Gastrocnemius medialis (tissue), 4 donors: ENCODE results near the gene CCDC177. TPM values are rescaled to one million over a fixed set of nuclear protein-coding genes. Genes with fewer than 3 reads are reported as not detected.

Experiments used
- ATAC-seq, 2 donors: fragments of 150-250 bp; one replicate each; pipeline ENCODE4 v1.9.1; 2016
- DNase-seq, 2 donors: peaks; one replicate each; pipeline ENCODE4 v3.0.0-alpha.2; 2019
- H3K27ac ChIP-seq, 4 donors: fragments of 200-600 bp; sonication (generic); 1 replicate in 1 of 4; 2 replicates in 3 of 4; pipeline ENCODE4 v1.5.1; 2016 to 2018; ENCODE audit warnings: mild to moderate bottlenecking in 2 of 4, moderate library complexity in 1 of 4
- H3K27me3 ChIP-seq, 3 donors: fragments of 200-600 bp; sonication (generic) in 2 of 3; 1 replicate in 1 of 3; 2 replicates in 2 of 3; pipeline versions ENCODE4 v1.5.1 to v1.6.0; 2016 to 2019; ENCODE audit warnings: mild to moderate bottlenecking in 1 of 3, moderate library complexity in 1 of 3
- H3K36me3 ChIP-seq, 2 donors: fragments of 200-600 bp; sonication (generic) in 1 of 2; one replicate each; pipeline ENCODE4 v1.5.1; 2017 to 2018
- H3K4me1 ChIP-seq, 2 donors: fragments of 200-600 bp; sonication (generic) in 1 of 2; one replicate each; pipeline ENCODE4 v1.5.1; 2016 to 2017; ENCODE audit warnings: mild to moderate bottlenecking in 2 of 2
- H3K4me3 ChIP-seq, 4 donors: fragments of 200-600 bp; sonication (generic) in 3 of 4; 1 replicate in 1 of 4; 2 replicates in 3 of 4; pipeline ENCODE4 v1.5.1; 2016 to 2019; ENCODE audit warnings: mild to moderate bottlenecking in 2 of 4
- H3K9me3 ChIP-seq, 3 donors: fragments of 200-600 bp; sonication (generic) in 2 of 3; 1 replicate in 1 of 3; 2 replicates in 2 of 3; pipeline ENCODE4 v1.5.1; 2016 to 2019
- POLR2A ChIP-seq, 2 donors: fragments of 450-650 bp; IDR thresholded peaks; one replicate each; pipeline ENCODE4 v1.6.1; 2017; ENCODE audit warnings: antibody characterized with exemption in 2 of 2, mild to moderate bottlenecking in 2 of 2, moderate library complexity in 2 of 2
- in situ Hi-C, 4 donors: fragments of 200-750 bp; cut with MboI; loops; one replicate each; pipeline versions ENCODE4 v1.15.0 to v1.8.0; 2017; ENCODE audit warnings: low sequenced_read_pairs in 4 of 4
- intact Hi-C: fragments of 100-400 bp; cut with DNase I; formaldehyde crosslinking; loops from one replicate; pipeline ENCODE4 v1.15.1; 2023; ENCODE audit warnings: low total_unique reads
- total RNA-seq, 4 donors: library from RNA; depleted of rRNA; stranded (reverse); fragments of >200 nt; gene quantifications; one replicate each; pipeline versions ENCODE4 v1.1.0 to v1.2.3, GENCODE V29; 2016
- TF ChIP-seq, protein P1 (sequence below), 5 experiments: fragments of 450-650 bp in 3 of 5; fragments of 200-600 bp in 2 of 5; sonication (generic) in 2 of 5; IDR thresholded peaks in 4 of 5; conservative IDR thresholded peaks in 1 of 5; 1 replicate in 4 of 5; 2 replicates in 1 of 5; pipeline ENCODE4 v1.5.1; 2016 to 2019; ENCODE audit warnings: antibody characterized with exemption in 5 of 5, mild to moderate bottlenecking in 3 of 5, moderate library complexity in 3 of 5

CCDC177 gene
- total RNA-seq, 4 donors from 2014 or later = not detected

DNA sequence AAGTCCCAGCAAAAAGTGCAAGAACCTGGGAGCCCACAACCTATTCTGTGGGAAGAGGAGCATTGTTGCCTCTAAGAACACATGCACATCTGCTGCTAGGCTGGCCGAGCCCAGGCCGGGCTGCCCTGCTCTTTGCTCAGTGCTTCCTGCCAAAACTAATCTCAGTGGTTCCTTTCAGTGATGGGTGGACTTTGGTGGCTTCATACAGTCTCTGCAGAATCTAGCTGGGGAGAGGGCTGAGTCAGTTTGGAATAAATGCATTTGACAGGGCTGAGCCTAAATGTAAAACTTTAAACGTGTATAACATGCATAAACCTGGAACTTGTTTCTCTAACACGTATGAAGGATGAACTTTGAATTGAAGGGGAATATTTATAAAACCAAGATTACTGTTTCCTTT is 44.6 kb downstream of the CCDC177 start:
- no peak for ATAC-seq

DNA sequence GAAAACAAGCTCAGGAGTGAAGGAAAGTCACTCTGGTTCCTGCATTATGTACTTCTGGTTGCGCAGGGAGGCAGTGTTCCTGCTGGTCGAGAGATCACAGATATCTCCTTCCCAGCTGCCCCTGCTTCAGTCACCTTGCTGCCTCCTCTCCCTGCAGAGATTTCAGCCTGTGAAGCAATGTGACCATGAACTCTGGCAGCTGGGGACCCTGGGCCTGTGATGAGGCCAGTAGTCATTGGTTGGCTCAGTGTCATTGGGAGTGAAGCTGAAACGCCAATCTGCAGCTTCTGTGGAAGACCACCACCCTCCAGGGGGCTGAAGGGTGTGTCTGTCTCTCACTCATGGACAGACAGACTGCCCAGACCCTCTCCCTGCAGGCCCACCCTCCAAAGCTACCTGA is 45.1 kb downstream of the CCDC177 start:
- intact Hi-C loops (no loop called here), in situ Hi-C loops (no loop called here)
- TF ChIP-seq POLR2A (IDR thresholded peaks at IDR 0.05) = no peak
- Histone ChIP-seq H3K4me3 (no peak overlapping the region), H3K27ac (no peak overlapping the region), H3K4me1 (no peaks in the 10 kb centered on the region), H3K9me3 (no peaks in the 10 kb centered on the region), H3K36me3 (no peaks in the 10 kb centered on the region), H3K27me3 (no peaks in the 10 kb centered on the region)
- DNase-seq (no peak), ATAC-seq (no peak)

More for the DNA sequence above, 44.6 kb downstream of the CCDC177 start:
- Histone ChIP-seq H3K4me1 (no peaks in the 10 kb centered on the region), H3K27ac (no peak overlapping the region), H3K9me3 (no peaks in the 10 kb centered on the region), H3K27me3 (no peaks in the 10 kb centered on the region), H3K36me3 (no peaks in the 10 kb centered on the region), H3K4me3 (no peak overlapping the region)
- no peak for DNase-seq
- intact Hi-C loops = no loop called here
- TF ChIP-seq, protein P1, sequence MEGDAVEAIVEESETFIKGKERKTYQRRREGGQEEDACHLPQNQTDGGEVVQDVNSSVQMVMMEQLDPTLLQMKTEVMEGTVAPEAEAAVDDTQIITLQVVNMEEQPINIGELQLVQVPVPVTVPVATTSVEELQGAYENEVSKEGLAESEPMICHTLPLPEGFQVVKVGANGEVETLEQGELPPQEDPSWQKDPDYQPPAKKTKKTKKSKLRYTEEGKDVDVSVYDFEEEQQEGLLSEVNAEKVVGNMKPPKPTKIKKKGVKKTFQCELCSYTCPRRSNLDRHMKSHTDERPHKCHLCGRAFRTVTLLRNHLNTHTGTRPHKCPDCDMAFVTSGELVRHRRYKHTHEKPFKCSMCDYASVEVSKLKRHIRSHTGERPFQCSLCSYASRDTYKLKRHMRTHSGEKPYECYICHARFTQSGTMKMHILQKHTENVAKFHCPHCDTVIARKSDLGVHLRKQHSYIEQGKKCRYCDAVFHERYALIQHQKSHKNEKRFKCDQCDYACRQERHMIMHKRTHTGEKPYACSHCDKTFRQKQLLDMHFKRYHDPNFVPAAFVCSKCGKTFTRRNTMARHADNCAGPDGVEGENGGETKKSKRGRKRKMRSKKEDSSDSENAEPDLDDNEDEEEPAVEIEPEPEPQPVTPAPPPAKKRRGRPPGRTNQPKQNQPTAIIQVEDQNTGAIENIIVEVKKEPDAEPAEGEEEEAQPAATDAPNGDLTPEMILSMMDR (IDR thresholded peaks at IDR 0.05 in 4 of 5, conservative IDR thresholded peaks at IDR 0.05 in 1 of 5) = no peak
- no peak for TF ChIP-seq POLR2A (IDR thresholded peaks at IDR 0.05)
- in situ Hi-C loops = no loop called here

DNA sequence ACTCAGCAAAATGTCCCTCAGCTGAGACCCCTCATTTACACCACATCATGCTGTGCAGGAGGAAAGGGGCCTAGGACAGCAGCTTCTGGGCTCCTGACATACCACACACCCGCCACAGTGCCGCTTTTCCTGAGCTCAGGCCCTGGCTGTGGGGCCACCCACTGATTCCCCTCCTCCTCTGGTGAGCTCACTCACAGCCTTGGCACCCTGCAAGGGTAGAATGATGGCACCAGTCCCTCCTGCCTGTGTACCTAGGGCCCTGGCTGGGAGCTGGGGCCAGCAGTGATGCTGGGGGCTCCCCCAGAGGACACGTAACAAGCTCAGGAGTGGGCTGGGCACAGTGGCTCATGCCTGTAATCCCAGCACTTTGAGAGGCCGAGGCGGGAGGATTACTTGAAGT is 45.7 kb downstream of the CCDC177 start:
- no peak for TF ChIP-seq POLR2A (IDR thresholded peaks at IDR 0.05)
- TF ChIP-seq, protein P1 (IDR thresholded peaks at IDR 0.05 in 4 of 5, conservative IDR thresholded peaks at IDR 0.05 in 1 of 5) = no peak
- intact Hi-C loops = no loop called here
- no peak overlapping the region for H3K27ac ChIP-seq
- H3K4me3 ChIP-seq = no peak overlapping the region
- DNase-seq (no peak), ATAC-seq (no peak)
- in situ Hi-C loops = no loop called here
- H3K27me3 ChIP-seq = no peaks in the 10 kb centered on the region
- no peaks in the 10 kb centered on the region for H3K36me3 ChIP-seq
- no peaks in the 10 kb centered on the region for H3K9me3 ChIP-seq
- no peaks in the 10 kb centered on the region for H3K4me1 ChIP-seq

DNA sequence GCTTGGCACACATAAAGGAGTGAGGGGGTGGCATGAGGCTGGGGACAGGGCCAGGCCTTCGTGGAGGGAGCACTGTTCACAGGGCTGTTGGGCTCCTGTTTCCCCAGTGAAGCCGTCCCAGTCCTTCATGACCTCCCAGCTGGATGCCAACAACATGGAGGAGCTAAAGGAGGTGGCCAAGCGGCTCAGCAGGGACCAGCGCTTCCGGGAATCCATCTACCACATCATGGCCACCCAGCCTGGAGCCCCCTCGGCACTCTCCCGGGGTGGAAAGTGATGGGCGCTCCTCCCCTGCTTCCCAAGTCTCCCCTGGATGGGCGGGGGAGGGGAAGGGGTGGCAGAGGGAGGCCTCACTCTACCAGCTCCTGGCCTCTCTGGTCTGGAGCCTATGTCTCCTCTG is 46.5 kb downstream of the CCDC177 start:
- ATAC-seq (no peak), DNase-seq (no peak)
- in situ Hi-C loops (no loop called here), intact Hi-C loops (no loop called here)
- H3K27ac ChIP-seq = no peak overlapping the region
- TF ChIP-seq, protein P1 (IDR thresholded peaks at IDR 0.05 in 4 of 5, conservative IDR thresholded peaks at IDR 0.05 in 1 of 5) = no peak
- TF ChIP-seq POLR2A (IDR thresholded peaks at IDR 0.05) = no peak
- no peaks in the 10 kb centered on the region for H3K36me3 ChIP-seq
- H3K4me3 ChIP-seq = no peak overlapping the region
- H3K4me1 ChIP-seq = no peaks in the 10 kb centered on the region
- H3K9me3 ChIP-seq = no peaks in the 10 kb centered on the region
- no peaks in the 10 kb centered on the region for H3K27me3 ChIP-seq

DNA sequence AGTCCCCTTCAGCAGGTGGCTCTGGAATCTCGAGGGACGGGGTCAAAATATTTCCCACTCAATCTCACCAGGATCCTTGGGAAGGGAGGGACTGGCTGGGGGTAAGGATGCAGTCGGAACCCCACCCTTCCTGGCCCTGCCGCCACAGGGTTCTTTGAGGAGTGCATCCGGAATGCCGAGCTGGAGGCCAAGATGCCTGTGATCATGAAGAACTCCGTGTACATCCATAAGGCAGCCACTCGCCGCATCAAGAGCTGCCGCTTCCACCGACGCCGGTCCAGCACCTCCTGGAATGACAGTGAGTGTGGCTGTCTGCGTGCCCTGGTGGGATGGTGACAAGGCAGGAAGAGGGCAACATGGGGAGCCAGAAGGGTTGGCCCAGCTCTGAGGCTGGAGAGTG is 47.0 kb downstream of the CCDC177 start:
- H3K4me3 ChIP-seq = no peak overlapping the region
- H3K27ac ChIP-seq = no peak overlapping the region
- intact Hi-C loops = no loop called here
- ATAC-seq (no peak), DNase-seq (no peak)
- no peaks in the 10 kb centered on the region for H3K4me1 ChIP-seq
- TF ChIP-seq, protein P1 (IDR thresholded peaks at IDR 0.05 in 4 of 5, conservative IDR thresholded peaks at IDR 0.05 in 1 of 5) = no peak
- TF ChIP-seq POLR2A (IDR thresholded peaks at IDR 0.05) = no peak
- in situ Hi-C loops = no loop called here
- no peaks in the 10 kb centered on the region for H3K9me3 ChIP-seq
- no peaks in the 10 kb centered on the region for H3K27me3 ChIP-seq
- H3K36me3 ChIP-seq = no peaks in the 10 kb centered on the region
